ENCODE data around the gene PER3.

PER3 gene

DNA sequence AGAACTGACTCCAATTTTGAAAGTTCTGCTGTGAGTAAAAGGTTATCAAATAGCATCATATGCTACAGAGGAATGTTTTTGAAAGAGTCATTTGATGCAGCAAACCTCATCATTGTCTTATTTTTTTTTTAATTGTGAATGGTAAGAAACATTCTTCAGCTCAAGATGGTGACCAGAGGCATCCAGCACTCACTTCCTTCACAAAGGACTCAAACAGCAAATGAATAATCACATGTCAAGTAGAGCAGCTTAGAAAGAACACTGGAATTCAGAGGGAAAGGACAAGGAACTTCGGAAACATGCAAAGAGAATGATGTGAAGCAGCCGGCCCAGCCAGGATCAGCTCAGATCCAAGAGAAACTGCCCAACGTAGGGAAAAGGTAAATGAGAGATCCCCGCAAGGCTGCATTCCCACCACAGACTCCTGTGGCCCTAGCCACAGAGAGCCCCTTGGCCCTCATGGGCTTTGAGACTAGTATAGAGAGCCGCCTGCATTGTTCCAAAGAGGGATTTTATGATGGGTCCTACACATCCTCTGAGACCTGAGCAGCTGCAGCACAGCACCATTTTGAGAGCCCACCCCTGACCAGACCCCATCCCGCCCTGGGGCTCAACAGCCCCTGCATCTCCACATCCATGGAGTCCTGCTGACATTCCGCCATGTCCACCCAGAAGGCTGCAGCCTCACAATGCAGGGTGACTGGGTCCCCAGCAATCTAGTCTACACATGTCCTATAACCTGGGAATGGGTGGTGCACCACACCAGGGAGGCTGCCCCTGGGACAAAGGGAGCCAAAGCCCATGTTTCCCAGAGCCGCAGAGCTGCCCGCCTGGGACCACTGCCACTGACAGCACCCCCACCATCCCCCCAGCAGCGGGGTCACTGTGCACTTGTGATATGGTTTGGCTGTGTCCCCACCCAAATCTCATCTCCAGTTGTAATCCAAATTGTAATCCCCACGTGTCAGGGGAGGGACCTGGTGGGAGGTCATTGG is 90.0 kb downstream of the PER3 start:
- no peaks in the 10 kb centered on the region for H3K27me3 ChIP-seq (ENCODE audit: insufficient read depth, low read length)
- peaks cover 2% of the 10 kb centered on the region for H3K4me1 ChIP-seq (ENCODE audit: insufficient read depth, low read length)
- H2AFZ ChIP-seq (ENCODE audit: low read depth, low read length): no peak overlapping the region
- H3K36me3 ChIP-seq (ENCODE audit: insufficient read depth, low read length): no peaks in the 10 kb centered on the region
- H3K9me3 ChIP-seq (ENCODE audit: low read length): peaks cover 3% of the 10 kb centered on the region
- no peak overlapping the region for H3K4me3 ChIP-seq (ENCODE audit: low read length)

DNA sequence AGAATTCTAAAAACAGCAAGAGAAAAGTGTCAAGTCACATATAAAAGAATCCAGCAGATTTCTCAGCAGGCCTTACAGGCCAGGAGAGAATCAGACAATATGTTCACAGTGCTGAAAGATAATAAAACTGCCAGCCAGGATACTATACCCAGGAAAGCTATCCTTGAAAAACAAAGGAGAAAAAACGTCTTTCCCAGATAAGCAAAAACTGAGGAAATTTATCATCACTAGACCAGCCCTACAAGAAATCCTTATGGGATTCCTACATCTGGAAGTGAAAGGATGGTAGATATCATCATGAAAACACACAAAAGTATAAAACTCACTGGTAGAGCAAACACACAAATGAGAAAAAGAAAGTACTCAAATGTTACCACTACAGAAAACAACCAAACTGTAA is 93.9 kb downstream of the PER3 start:
- Histone ChIP-seq H3K9me3 (ENCODE audit: low read length) (peaks cover 3% of the 10 kb centered on the region), H3K36me3 (ENCODE audit: insufficient read depth, low read length) (no peaks in the 10 kb centered on the region), H3K4me1 (ENCODE audit: insufficient read depth, low read length) (peaks cover 2% of the 10 kb centered on the region), H3K27me3 (ENCODE audit: insufficient read depth, low read length) (no peaks in the 10 kb centered on the region), H2AFZ (ENCODE audit: low read depth, low read length) (no peak overlapping the region), H3K4me3 (ENCODE audit: low read length) (no peak overlapping the region)

DNA sequence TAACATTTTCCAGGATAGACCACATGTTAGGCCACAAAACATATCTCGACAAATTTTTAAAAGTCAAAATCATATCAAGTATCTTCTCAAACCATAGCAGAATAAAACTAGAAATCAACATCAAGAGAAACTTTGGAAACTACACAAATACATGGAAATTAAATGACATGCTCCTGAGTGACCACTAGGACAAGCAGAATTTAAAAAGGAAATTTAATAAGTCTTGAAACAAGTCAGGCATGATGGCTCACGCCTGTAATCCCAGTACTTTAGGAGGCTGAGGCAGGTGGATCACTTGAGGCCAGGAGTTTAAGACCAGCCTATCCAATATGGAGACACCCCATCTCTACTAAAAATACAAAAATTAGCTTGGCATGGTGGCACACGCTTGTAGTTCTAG is 95.1 kb downstream of the PER3 start:
- H3K27me3 ChIP-seq (ENCODE audit: insufficient read depth, low read length): no peaks in the 10 kb centered on the region
- peaks cover 3% of the 10 kb centered on the region for H3K9me3 ChIP-seq (ENCODE audit: low read length)
- no peaks in the 10 kb centered on the region for H3K4me1 ChIP-seq (ENCODE audit: insufficient read depth, low read length)
- no peak overlapping the region for H3K4me3 ChIP-seq (ENCODE audit: low read length)
- no peaks in the 10 kb centered on the region for H3K36me3 ChIP-seq (ENCODE audit: insufficient read depth, low read length)
- H2AFZ ChIP-seq (ENCODE audit: low read depth, low read length): no peak overlapping the region

DNA sequence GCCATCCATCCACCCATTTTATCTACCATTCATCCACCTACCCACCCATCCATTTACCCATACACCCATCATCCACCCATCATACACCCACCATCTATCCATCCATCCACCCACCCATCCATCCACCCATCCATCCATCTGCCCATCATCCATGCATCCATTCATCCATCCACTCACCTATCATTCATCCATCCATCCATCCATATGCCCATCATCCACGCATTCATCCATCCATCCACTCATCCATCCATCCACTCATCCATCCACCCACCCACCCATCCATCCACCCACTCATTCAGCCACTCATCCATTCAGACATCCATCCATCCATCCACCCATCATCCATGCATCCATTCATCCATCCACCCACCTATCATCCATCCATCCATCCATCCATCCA is 100.7 kb downstream of the PER3 start:
- Histone ChIP-seq H3K9me3 (ENCODE audit: low read length) (no peaks in the 10 kb centered on the region), H3K4me1 (ENCODE audit: insufficient read depth, low read length) (no peaks in the 10 kb centered on the region), H3K27me3 (ENCODE audit: insufficient read depth, low read length) (no peaks in the 10 kb centered on the region), H2AFZ (ENCODE audit: low read depth, low read length) (no peak overlapping the region), H3K36me3 (ENCODE audit: insufficient read depth, low read length) (no peaks in the 10 kb centered on the region), H3K4me3 (ENCODE audit: low read length) (no peak overlapping the region)

DNA sequence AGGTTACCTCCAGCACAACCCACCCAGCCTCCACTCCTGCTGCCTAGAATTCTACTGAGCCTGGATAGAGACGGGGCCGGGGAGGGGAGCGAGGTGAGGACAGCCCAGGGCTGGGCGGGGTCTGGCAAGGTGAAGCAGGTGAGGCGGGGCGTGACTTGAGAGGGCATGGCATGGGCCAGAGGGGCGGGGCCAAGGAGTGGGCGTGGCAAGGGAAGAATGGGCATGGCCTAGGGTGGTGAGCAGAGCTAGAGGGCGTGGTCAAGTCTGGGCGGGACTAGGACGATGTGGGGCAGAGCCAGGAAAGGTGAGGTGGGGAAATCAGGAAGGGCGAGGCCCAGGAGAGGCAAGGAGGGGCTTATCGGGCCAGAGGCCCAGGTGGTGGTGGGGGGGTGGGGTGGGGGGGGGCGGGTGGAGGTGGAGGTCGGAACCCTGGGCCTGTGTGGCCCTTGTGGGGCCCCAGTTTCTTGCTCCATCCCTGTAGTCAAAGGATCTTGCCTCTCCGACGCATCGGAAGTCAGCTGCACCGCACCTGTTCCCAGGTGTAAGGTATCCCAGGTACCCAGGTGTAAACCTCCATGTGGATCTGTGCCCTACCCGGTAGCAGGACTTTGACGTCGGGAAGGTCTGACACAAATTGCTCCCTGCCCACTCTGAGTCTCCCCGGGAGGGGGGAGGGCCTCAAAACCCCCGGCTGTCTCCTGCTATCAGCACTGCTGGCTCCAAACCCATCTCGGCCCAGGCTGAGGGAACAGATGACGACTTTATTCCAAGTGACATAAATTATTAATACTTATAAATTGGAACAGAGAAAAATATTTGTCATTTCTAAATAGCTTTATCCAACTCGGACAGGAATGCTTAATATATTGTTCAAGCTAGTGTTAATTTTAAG is 101.7 kb downstream of the PER3 start:
- H3K27me3 ChIP-seq (ENCODE audit: insufficient read depth, low read length): no peaks in the 10 kb centered on the region
- H3K9me3 ChIP-seq (ENCODE audit: low read length): no peaks in the 10 kb centered on the region
- H3K4me3 ChIP-seq (ENCODE audit: low read length): no peak overlapping the region

DNA sequence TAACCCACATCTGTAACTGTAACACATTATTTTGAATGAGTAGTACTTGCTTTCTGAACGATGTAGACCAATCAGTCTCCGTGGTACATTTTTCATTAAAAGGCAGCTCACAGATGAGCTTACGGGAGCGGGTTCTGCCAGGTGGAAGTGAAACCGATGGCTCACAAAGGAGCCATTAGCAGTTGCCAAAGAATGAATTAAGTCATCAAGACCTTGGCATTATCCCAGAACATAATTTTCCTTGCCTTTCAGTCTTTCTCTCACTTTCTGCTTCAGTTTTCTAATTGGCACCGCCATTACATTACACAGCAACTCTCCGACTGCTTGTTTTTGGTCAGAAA is 102.3 kb downstream of the PER3 start:
- no peaks in the 10 kb centered on the region for H3K36me3 ChIP-seq (ENCODE audit: insufficient read depth, low read length)
- no peaks in the 10 kb centered on the region for H3K9me3 ChIP-seq (ENCODE audit: low read length)
- no peaks in the 10 kb centered on the region for H3K4me1 ChIP-seq (ENCODE audit: insufficient read depth, low read length)
- H2AFZ ChIP-seq (ENCODE audit: low read depth, low read length): no peak overlapping the region
- H3K4me3 ChIP-seq (ENCODE audit: low read length): no peak overlapping the region
- H3K27me3 ChIP-seq (ENCODE audit: insufficient read depth, low read length): no peaks in the 10 kb centered on the region

More for the DNA sequence above, 101.7 kb downstream of the PER3 start:
- no peak overlapping the region for H2AFZ ChIP-seq (ENCODE audit: low read depth, low read length)
- H3K4me1 ChIP-seq (ENCODE audit: insufficient read depth, low read length): no peaks in the 10 kb centered on the region
- H3K36me3 ChIP-seq (ENCODE audit: insufficient read depth, low read length): no peaks in the 10 kb centered on the region

DNA sequence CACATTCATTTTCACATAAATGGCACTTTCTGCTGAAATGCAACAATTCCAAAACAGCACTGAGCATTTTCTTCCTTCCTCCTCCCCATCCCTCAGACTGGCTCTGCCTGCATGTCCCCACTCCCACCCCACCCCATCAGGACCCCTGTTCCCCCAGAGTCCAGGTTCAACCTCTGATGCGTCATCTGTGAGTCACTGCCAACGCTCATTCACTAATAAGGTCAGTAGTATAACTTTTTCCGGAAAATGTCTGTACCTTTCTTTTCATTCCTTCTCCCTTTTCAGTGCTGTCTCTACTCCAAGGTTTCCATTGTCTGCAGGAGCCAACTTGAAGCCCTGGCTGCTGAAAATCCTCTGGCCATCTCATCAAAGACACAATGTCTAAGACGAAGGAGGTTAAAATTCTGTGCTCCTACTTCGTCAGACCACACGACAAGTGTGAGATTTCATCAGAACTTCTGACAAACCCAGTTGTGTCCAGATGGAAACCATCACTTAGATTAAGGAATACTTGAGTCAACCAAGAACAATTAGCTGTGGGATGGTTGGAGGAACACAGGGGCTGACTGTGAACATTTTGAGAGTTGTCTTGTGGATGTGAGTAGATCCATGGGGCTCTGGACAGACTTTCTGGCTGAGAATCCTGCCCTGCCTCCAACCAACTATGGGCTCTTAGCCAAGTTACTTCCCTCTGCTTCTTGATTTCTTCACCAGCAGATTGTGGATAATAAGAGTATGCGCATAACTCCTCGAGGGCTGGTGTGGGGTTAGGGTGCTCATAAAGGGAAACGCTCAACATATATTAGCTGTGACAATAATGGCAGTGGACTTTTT is 104.4 kb downstream of the PER3 start:
- H3K4me3 ChIP-seq (ENCODE audit: low read length): no peak overlapping the region
- H3K4me1 ChIP-seq (ENCODE audit: insufficient read depth, low read length): no peaks in the 10 kb centered on the region
- H3K36me3 ChIP-seq (ENCODE audit: insufficient read depth, low read length): no peaks in the 10 kb centered on the region
- no peaks in the 10 kb centered on the region for H3K9me3 ChIP-seq (ENCODE audit: low read length)
- peaks cover 4% of the 10 kb centered on the region for H3K27me3 ChIP-seq (ENCODE audit: insufficient read depth, low read length)
- H2AFZ ChIP-seq (ENCODE audit: low read depth, low read length): no peak overlapping the region

DNA sequence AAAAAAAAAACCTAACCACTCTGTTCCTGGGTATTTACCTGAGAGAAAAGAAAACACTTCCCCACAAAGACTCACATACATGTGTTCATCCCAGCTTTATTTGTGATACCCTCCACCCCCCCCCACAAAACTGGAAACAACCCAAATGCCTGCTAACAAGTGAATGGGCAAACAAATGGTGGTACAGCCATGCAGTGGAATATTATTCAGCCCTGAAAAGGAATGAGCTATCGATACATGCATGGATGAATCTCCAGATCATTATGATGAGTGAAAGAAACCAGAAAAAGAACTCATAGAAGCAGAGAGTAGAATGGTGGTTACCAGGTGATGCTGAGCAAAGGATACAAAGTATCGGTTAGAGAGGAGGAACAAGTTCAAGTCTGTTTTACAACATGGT is 106.8 kb downstream of the PER3 start:
- H3K4me3 ChIP-seq (ENCODE audit: low read length): no peak overlapping the region
- no peaks in the 10 kb centered on the region for H3K36me3 ChIP-seq (ENCODE audit: insufficient read depth, low read length)
- H3K4me1 ChIP-seq (ENCODE audit: insufficient read depth, low read length): no peaks in the 10 kb centered on the region
- H3K27me3 ChIP-seq (ENCODE audit: insufficient read depth, low read length): peaks cover 4% of the 10 kb centered on the region
- H3K9me3 ChIP-seq (ENCODE audit: low read length): no peaks in the 10 kb centered on the region
- H2AFZ ChIP-seq (ENCODE audit: low read depth, low read length): no peak overlapping the region

DNA sequence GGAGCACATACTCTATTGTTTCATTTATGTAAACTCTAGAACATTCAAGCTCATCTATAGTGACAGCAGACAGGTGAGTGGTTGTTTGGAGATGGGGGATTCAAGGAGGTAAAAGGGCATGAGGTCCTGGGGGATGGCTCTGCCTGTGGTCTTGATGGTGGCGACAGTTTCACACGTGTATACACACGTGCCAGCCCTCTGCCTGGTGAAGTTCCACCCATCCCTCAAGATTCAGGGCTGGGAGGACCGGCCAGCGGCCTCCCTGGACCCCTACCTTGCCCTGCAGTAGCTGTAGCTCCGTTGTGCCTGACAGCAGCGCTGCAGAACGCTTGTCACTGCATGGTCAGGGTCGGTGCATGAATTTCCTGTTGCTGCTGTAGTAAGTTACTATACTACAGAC is 107.7 kb downstream of the PER3 start:
- H3K4me3 ChIP-seq (ENCODE audit: low read length): no peak overlapping the region
- no peaks in the 10 kb centered on the region for H3K36me3 ChIP-seq (ENCODE audit: insufficient read depth, low read length)
- H3K9me3 ChIP-seq (ENCODE audit: low read length): no peaks in the 10 kb centered on the region

DNA sequence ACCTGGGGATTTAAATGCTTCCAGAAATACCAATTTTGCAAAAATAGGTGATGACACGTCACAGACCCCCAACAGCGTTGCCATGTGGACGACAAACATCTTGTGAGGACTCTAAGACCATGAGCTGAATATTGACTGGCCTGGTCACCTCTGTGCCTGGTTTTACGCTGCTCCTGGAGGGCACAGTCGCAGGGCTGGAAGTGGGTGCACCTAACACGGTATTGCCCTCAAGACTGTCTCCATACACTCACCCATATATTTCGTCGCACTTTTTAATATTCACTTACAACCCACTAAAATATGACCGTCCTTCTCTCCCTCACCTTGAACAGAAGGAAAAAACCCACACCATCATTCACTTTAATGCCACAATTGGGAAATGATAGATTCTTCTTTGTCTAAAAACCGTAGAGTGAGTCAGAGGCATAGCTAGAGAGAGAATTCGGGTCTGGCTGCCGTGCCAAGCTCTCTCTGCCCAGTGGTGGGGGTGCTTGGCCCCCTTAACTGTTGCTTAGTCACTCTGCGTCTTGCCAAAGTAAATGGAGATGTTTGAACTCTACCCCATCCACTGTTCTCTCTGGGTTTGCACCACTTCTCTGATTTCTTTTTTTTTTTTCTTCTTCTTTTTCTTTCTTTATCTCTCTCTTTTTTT is 109.6 kb downstream of the PER3 start:
- no peaks in the 10 kb centered on the region for H3K4me1 ChIP-seq (ENCODE audit: insufficient read depth, low read length)

More for the DNA sequence above, 107.7 kb downstream of the PER3 start:
- H3K27me3 ChIP-seq (ENCODE audit: insufficient read depth, low read length): peaks cover 4% of the 10 kb centered on the region
- no peak overlapping the region for H2AFZ ChIP-seq (ENCODE audit: low read depth, low read length)
- H3K4me1 ChIP-seq (ENCODE audit: insufficient read depth, low read length): no peaks in the 10 kb centered on the region

More for the DNA sequence above, 109.6 kb downstream of the PER3 start:
- Histone ChIP-seq H3K9me3 (ENCODE audit: low read length) (no peaks in the 10 kb centered on the region), H3K4me3 (ENCODE audit: low read length) (no peak overlapping the region), H3K27me3 (ENCODE audit: insufficient read depth, low read length) (peaks cover 4% of the 10 kb centered on the region), H2AFZ (ENCODE audit: low read depth, low read length) (no peak overlapping the region), H3K36me3 (ENCODE audit: insufficient read depth, low read length) (no peaks in the 10 kb centered on the region)

Measured in neuron (in vitro differentiated cells).